Measurements from ENCODE around the gene OAS2. TPM values are rescaled to one million over a fixed set of nuclear protein-coding genes. Genes with fewer than 3 reads are reported as not detected.
A peak's percentile ranks its signal among the peaks of the same experiment; 100 is the strongest.

OAS2 gene
- total and polyA plus RNA-seq, 7 experiments from 2014 or later: 29.9 to 238 (median 63.6) TPM

GRCh38 chr12:112933129-112933505 is 45.2 kb upstream of the OAS2 start:
- H3K4me1 ChIP-seq (ENCODE audit: control insufficient read depth in 2 of 2, insufficient read depth in 2 of 2, low read length in 2 of 2): no peaks in the 10 kb centered on the region
- H3K36me3 ChIP-seq (ENCODE audit: control insufficient read depth in 2 of 3, insufficient read depth in 3 of 3, low read length in 3 of 3): no peaks in the 10 kb centered on the region
- Mint-ChIP-seq H3K27me3 (no peaks in the 10 kb centered on the region), H3K4me3 (no peak overlapping the region), H3K36me3 (peaks cover 0 to 27% (median 0%) of the 10 kb centered on the region in 5 donors), H3K4me1 (peaks cover 4 to 29% (median 13%) of the 10 kb centered on the region in 7 donors), H3K27ac (peak overlapping the region in 1 of 9 donors; percentile 28), H3K9me3 (peaks cover 0 to 9% (median 0%) of the 10 kb centered on the region in 11 donors)
- no peaks in the 10 kb centered on the region for H3K9me3 ChIP-seq (ENCODE audit: control insufficient read depth in 2 of 3, low read length in 3 of 3)
- no peaks in the 10 kb centered on the region for H3K27me3 ChIP-seq (ENCODE audit: control insufficient read depth in 2 of 2, insufficient read depth in 2 of 2, low read length in 2 of 2)
- ChIA-PET POLR2A (interaction anchor here (1.5 kb wide), 1 partner anchor 25 kb away, joined by 4 read pairs; no protein-coding TSS in a partner anchor), CTCF (no interaction called here)
- no peak overlapping the region for H3K4me3 ChIP-seq (ENCODE audit: low read length)
- H3K27ac ChIP-seq (ENCODE audit: low read depth, low read length): no peak overlapping the region
- no peak for ATAC-seq
- intact Hi-C loops (cut with micrococcal nuclease): no loop called here
- DNase-seq: no peak

- H3K4me1 ChIP-seq (ENCODE audit: control insufficient read depth in 2 of 2, insufficient read depth in 2 of 2, low read length in 2 of 2): peaks cover 18 to 19% of the 10 kb centered on the region in 2 donors
- DNase-seq: no peak
- Mint-ChIP-seq H3K4me1 (peaks cover 22 to 48% (median 31%) of the 10 kb centered on the region in 7 donors), H3K27ac (peak overlapping the region; percentile 31 to 96 (median 90)), H3K4me3 (no peak overlapping the region), H3K9me3 (peaks cover 0 to 5% (median 0%) of the 10 kb centered on the region in 11 donors), H3K36me3 (peaks cover 0 to 25% (median 0%) of the 10 kb centered on the region in 5 donors), H3K27me3 (no peaks in the 10 kb centered on the region)
- intact Hi-C loops (cut with micrococcal nuclease): loop anchor here in 1 of 2 donors (5.0 kb wide), 1 partner anchor 286 kb away; the partner anchor contains the start of gene TPCN1
- H3K4me3 ChIP-seq (ENCODE audit: low read length): no peak overlapping the region
- H3K36me3 ChIP-seq (ENCODE audit: control insufficient read depth in 2 of 3, insufficient read depth in 3 of 3, low read length in 3 of 3): no peaks in the 10 kb centered on the region
- H3K27ac ChIP-seq (ENCODE audit: low read depth, low read length): peak overlapping the region; percentile 38
- ChIA-PET POLR2A (interaction anchor here (0.7 kb wide), 1 partner anchor 28 kb away, joined by 3 read pairs; no protein-coding TSS in a partner anchor), CTCF (no interaction called here)
- ATAC-seq: peak; percentile 26
- H3K27me3 ChIP-seq (ENCODE audit: control insufficient read depth in 2 of 2, insufficient read depth in 2 of 2, low read length in 2 of 2): no peaks in the 10 kb centered on the region
- no peaks in the 10 kb centered on the region for H3K9me3 ChIP-seq (ENCODE audit: control insufficient read depth in 2 of 3, low read length in 3 of 3)
Observed at GRCh38 chr12:112936264-112936663, 42.1 kb upstream of the OAS2 start.

- no peak for DNase-seq
- ChIA-PET POLR2A (interaction anchor here (0.7 to 1.8 kb wide), 3 partner anchors 29 to 42 kb away, joined by 3 to 27 read pairs (median 13); partner anchors contain the start of genes OAS1 and OAS2), CTCF (interaction anchor here (1.1 kb wide), 1 partner anchor 41 kb away, joined by 3 read pairs; the partner anchor contains the start of gene OAS2)
- intact Hi-C loops (cut with micrococcal nuclease): loop anchor here (1.0 to 5.0 kb wide), 2 partner anchors 9 to 285 kb away; partner anchors contain the start of gene TPCN1 (in 1 of the 2)
- peaks cover 0 to 5% (median 0%) of the 10 kb centered on the region in 11 donors for H3K9me3 Mint-ChIP-seq
- Histone ChIP-seq H3K36me3 (ENCODE audit: control insufficient read depth in 2 of 3, insufficient read depth in 3 of 3, low read length in 3 of 3) (no peaks in the 10 kb centered on the region), H3K4me1 (ENCODE audit: control insufficient read depth in 2 of 2, insufficient read depth in 2 of 2, low read length in 2 of 2) (peaks cover 18 to 19% of the 10 kb centered on the region in 2 donors), H3K4me3 (ENCODE audit: low read length) (no peak overlapping the region), H3K27ac (ENCODE audit: low read depth, low read length) (peak overlapping the region; percentile 82), H3K9me3 (ENCODE audit: control insufficient read depth in 2 of 3, low read length in 3 of 3) (no peaks in the 10 kb centered on the region), H3K27me3 (ENCODE audit: control insufficient read depth in 2 of 2, insufficient read depth in 2 of 2, low read length in 2 of 2) (no peaks in the 10 kb centered on the region)
- no peak for ATAC-seq
- peak overlapping the region; percentile 8 to 96 (median 91) for H3K4me3 Mint-ChIP-seq
- no peaks in the 10 kb centered on the region for H3K27me3 Mint-ChIP-seq
- peak overlapping the region; percentile 43 to 97 (median 91) for H3K27ac Mint-ChIP-seq
- H3K36me3 Mint-ChIP-seq: peaks cover 0 to 30% (median 0%) of the 10 kb centered on the region in 5 donors
- peaks cover 22 to 55% (median 31%) of the 10 kb centered on the region in 7 donors for H3K4me1 Mint-ChIP-seq
Observed at GRCh38 chr12:112936927-112937326, 41.4 kb upstream of the OAS2 start.

- peaks cover 22 to 61% (median 31%) of the 10 kb centered on the region in 7 donors for H3K4me1 Mint-ChIP-seq
- peak within 1 kb of the TSS; percentile 82 for H3K27ac ChIP-seq (ENCODE audit: low read depth, low read length)
- H3K4me3 ChIP-seq (ENCODE audit: low read length): peak within 1 kb of the TSS; percentile 78
- ChIA-PET CTCF (interaction anchor here (1.1 kb wide), 1 partner anchor 40 kb away, joined by 3 read pairs; the partner anchor contains the start of gene OAS2), POLR2A (interaction anchor here (0.6 to 1.8 kb wide), 3 partner anchors 31 to 1356 kb away, joined by 3 to 27 read pairs (median 13); partner anchors contain the start of genes OAS1 and OAS2)
- peaks cover 0 to 35% (median 4%) of the 10 kb centered on the region in 5 donors for H3K36me3 Mint-ChIP-seq
- intact Hi-C loops (cut with micrococcal nuclease): loop anchor here (1.0 to 5.0 kb wide), 6 partner anchors 10 to 284 kb away; partner anchors contain the start of genes OAS2 (in 1 of the 2) and TPCN1 (in 1 of the 2)
- H3K27me3 Mint-ChIP-seq: no peaks in the 10 kb centered on the region
- no peaks in the 10 kb centered on the region for H3K27me3 ChIP-seq (ENCODE audit: control insufficient read depth in 2 of 2, insufficient read depth in 2 of 2, low read length in 2 of 2)
- peak within 1 kb of the TSS; percentile 85 to 100 (median 93) for H3K4me3 Mint-ChIP-seq
- H3K9me3 ChIP-seq (ENCODE audit: control insufficient read depth in 2 of 3, low read length in 3 of 3): no peaks in the 10 kb centered on the region
- ATAC-seq (peak; percentile 84), DNase-seq (peak; percentile 31 to 79 (median 50))
- no peaks in the 10 kb centered on the region for H3K36me3 ChIP-seq (ENCODE audit: control insufficient read depth in 2 of 3, insufficient read depth in 3 of 3, low read length in 3 of 3)
- peaks cover 0 to 5% (median 0%) of the 10 kb centered on the region in 11 donors for H3K9me3 Mint-ChIP-seq
- peak within 1 kb of the TSS; percentile 90 to 97 (median 95) for H3K27ac Mint-ChIP-seq
- H3K4me1 ChIP-seq (ENCODE audit: control insufficient read depth in 2 of 2, insufficient read depth in 2 of 2, low read length in 2 of 2): peaks cover 18 to 19% of the 10 kb centered on the region in 2 donors
Observed at GRCh38 chr12:112937741-112938719, 40.3 kb upstream of the OAS2 start, which contains the start of gene OAS3. Gene OAS3 (plus strand): TSS chr12:112938474. CDS start chr12:112938531, 57 bp downstream.

- H3K4me3 ChIP-seq (ENCODE audit: low read length): peak overlapping the region; percentile 78
- H3K9me3 Mint-ChIP-seq: peaks cover 0 to 5% (median 0%) of the 10 kb centered on the region in 11 donors
- intact Hi-C loops (cut with micrococcal nuclease): loop anchor here (1.0 to 5.0 kb wide), 5 partner anchors 31 to 284 kb away; partner anchors contain the start of genes OAS2 (in 2 of the 2) and TPCN1 (in 1 of the 2)
Observed at GRCh38 chr12:112938751-112939150, 39.6 kb upstream of the OAS2 start.

More at GRCh38 chr12:112938751-112939150, 39.6 kb upstream of the OAS2 start:
- Mint-ChIP-seq H3K27me3 (no peaks in the 10 kb centered on the region), H3K27ac (peak overlapping the region; percentile 90 to 97 (median 95)), H3K36me3 (peaks cover 0 to 37% (median 4%) of the 10 kb centered on the region in 5 donors), H3K4me1 (peaks cover 22 to 60% (median 31%) of the 10 kb centered on the region in 7 donors), H3K4me3 (peak overlapping the region; percentile 85 to 100 (median 93))
- ATAC-seq (no peak), DNase-seq (no peak)
- Histone ChIP-seq H3K4me1 (ENCODE audit: control insufficient read depth in 2 of 2, insufficient read depth in 2 of 2, low read length in 2 of 2) (peaks cover 18 to 19% of the 10 kb centered on the region in 2 donors), H3K36me3 (ENCODE audit: control insufficient read depth in 2 of 3, insufficient read depth in 3 of 3, low read length in 3 of 3) (no peaks in the 10 kb centered on the region), H3K9me3 (ENCODE audit: control insufficient read depth in 2 of 3, low read length in 3 of 3) (no peaks in the 10 kb centered on the region), H3K27ac (ENCODE audit: low read depth, low read length) (peak overlapping the region; percentile 82), H3K27me3 (ENCODE audit: control insufficient read depth in 2 of 2, insufficient read depth in 2 of 2, low read length in 2 of 2) (no peaks in the 10 kb centered on the region)
- ChIA-PET POLR2A (interaction anchor here (1.7 to 3.1 kb wide), 3 partner anchors 31 to 40 kb away, joined by 13 to 27 read pairs (median 24); partner anchors contain the start of genes OAS1 and OAS2), CTCF (interaction anchor here (1.5 kb wide), 1 partner anchor 39 kb away, joined by 4 read pairs; the partner anchor contains the start of gene OAS2)
